ENCODE data around the gene DIAPH2. TPM values are rescaled to one million over a fixed set of nuclear protein-coding genes. Genes with fewer than 3 reads are reported as not detected.

Gene DIAPH2
- total RNA-seq, 4 donors from 2014 or later: 11.1 to 26.5 (median 18.7) TPM

GRCh38 chrX:97619499-97619898, 934.9 kb downstream of the DIAPH2 start:
- no peak for TF ChIP-seq POLR2A (IDR thresholded peaks at IDR 0.05)
- TF ChIP-seq CTCF (IDR thresholded peaks at IDR 0.05): no peak
- H3K4me1 ChIP-seq: no peaks in the 10 kb centered on the region
- intact Hi-C loops (cut with DNase I): no loop called here
- WGBS, 2 donors: 89 to 91% methylated on average over 2 of the region's 2 CpGs
- H3K27me3 ChIP-seq: no peaks in the 10 kb centered on the region
- no peak overlapping the region for H3K4me3 ChIP-seq (replicated peaks in 1 of 3)
- no peak for DNase-seq
- H3K27ac ChIP-seq: no peak overlapping the region
- no peaks in the 10 kb centered on the region for H3K9me3 ChIP-seq
- H3K36me3 ChIP-seq: no peaks in the 10 kb centered on the region

GRCh38 chrX:97622111-97622510, 937.5 kb downstream of the DIAPH2 start:
- Histone ChIP-seq H3K4me3 (replicated peaks in 1 of 3) (no peak overlapping the region), H3K9me3 (no peaks in the 10 kb centered on the region), H3K27ac (no peak overlapping the region), H3K36me3 (no peaks in the 10 kb centered on the region), H3K27me3 (no peaks in the 10 kb centered on the region), H3K4me1 (no peaks in the 10 kb centered on the region)
- intact Hi-C loops (cut with DNase I): no loop called here
- TF ChIP-seq CTCF (IDR thresholded peaks at IDR 0.05) (no peak), POLR2A (IDR thresholded peaks at IDR 0.05) (no peak)
- 92 to 94% methylated on average over 3 of the region's 3 CpGs for WGBS, 2 donors
- no peak for DNase-seq

- 96 to 100% methylated on average over 2 of the region's 2 CpGs for WGBS, 2 donors
- TF ChIP-seq POLR2A (IDR thresholded peaks at IDR 0.05) (no peak), CTCF (IDR thresholded peaks at IDR 0.05) (no peak)
- H3K36me3 ChIP-seq: no peaks in the 10 kb centered on the region
- DNase-seq: no peak
- H3K9me3 ChIP-seq: no peaks in the 10 kb centered on the region
- no peaks in the 10 kb centered on the region for H3K4me1 ChIP-seq
- no peaks in the 10 kb centered on the region for H3K27me3 ChIP-seq
- intact Hi-C loops (cut with DNase I): no loop called here
- H3K4me3 ChIP-seq (replicated peaks in 1 of 3): no peak overlapping the region
- no peak overlapping the region for H3K27ac ChIP-seq
Observed at GRCh38 chrX:97628326-97628725, 943.7 kb downstream of the DIAPH2 start.

- Histone ChIP-seq H3K27ac (no peak overlapping the region), H3K36me3 (no peaks in the 10 kb centered on the region), H3K4me3 (replicated peaks in 1 of 3) (no peak overlapping the region), H3K9me3 (no peaks in the 10 kb centered on the region), H3K4me1 (no peaks in the 10 kb centered on the region), H3K27me3 (no peaks in the 10 kb centered on the region)
- intact Hi-C loops (cut with DNase I): no loop called here
- no peak for DNase-seq
- TF ChIP-seq CTCF (IDR thresholded peaks at IDR 0.05): no peak
- no peak for TF ChIP-seq POLR2A (IDR thresholded peaks at IDR 0.05)
- 71 to 85% methylated on average over 6 of the region's 6 CpGs for WGBS, 2 donors
Observed at GRCh38 chrX:97628807-97629596, 944.4 kb downstream of the DIAPH2 start.

GRCh38 chrX:97629597-97629985, 944.9 kb downstream of the DIAPH2 start:
- intact Hi-C loops (cut with DNase I): no loop called here
- Histone ChIP-seq H3K4me3 (replicated peaks in 1 of 3) (no peak overlapping the region), H3K9me3 (no peaks in the 10 kb centered on the region), H3K4me1 (no peaks in the 10 kb centered on the region), H3K27me3 (no peaks in the 10 kb centered on the region), H3K36me3 (no peaks in the 10 kb centered on the region), H3K27ac (no peak overlapping the region)
- no peak for TF ChIP-seq CTCF (IDR thresholded peaks at IDR 0.05)
- TF ChIP-seq POLR2A (IDR thresholded peaks at IDR 0.05): no peak
- DNase-seq: no peak
